DND-41 (cell line): Measurements from ENCODE around the gene OR6X1.

ENCODE experiments used
- EZH2 ChIP-seq: IDR thresholded peaks from 3 replicates; pipeline ENCODE4 v1.6.1; 2012; ENCODE audit warnings: borderline replicate concordance, low read depth, mild to moderate bottlenecking, moderate library complexity, low read length, inconsistent platforms; ENCODE audit not compliant: severe bottlenecking
- TF ChIP-seq, protein P1 (sequence below): IDR thresholded peaks from 2 replicates; pipeline ENCODE4 v1.5.1; 2012; ENCODE audit warnings: borderline replicate concordance, low read length, moderate library complexity, mild to moderate bottlenecking; ENCODE audit not compliant: poor library complexity, severe bottlenecking; ENCODE audit errors: extremely low read depth

DNA sequence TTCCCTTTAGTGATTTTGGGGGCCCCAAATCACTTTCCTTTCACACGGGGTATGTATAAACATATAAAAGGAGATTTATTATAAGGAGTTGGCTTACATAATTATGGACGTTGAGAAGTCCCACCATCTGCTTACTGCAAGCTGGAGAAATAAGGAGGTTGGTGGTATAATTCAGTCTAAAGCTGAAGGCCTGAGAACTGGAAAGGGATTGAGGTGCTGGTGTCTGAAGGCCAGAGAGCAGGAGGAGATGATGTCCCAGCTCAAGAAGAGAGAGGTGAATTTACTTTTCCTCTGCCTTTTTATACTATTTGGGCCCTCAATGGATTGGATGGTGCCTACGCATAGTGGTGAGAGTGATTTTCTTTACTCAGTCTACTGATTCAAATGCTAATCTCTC is 11.6 kb downstream of the OR6X1 start:
- TF ChIP-seq, protein P1, sequence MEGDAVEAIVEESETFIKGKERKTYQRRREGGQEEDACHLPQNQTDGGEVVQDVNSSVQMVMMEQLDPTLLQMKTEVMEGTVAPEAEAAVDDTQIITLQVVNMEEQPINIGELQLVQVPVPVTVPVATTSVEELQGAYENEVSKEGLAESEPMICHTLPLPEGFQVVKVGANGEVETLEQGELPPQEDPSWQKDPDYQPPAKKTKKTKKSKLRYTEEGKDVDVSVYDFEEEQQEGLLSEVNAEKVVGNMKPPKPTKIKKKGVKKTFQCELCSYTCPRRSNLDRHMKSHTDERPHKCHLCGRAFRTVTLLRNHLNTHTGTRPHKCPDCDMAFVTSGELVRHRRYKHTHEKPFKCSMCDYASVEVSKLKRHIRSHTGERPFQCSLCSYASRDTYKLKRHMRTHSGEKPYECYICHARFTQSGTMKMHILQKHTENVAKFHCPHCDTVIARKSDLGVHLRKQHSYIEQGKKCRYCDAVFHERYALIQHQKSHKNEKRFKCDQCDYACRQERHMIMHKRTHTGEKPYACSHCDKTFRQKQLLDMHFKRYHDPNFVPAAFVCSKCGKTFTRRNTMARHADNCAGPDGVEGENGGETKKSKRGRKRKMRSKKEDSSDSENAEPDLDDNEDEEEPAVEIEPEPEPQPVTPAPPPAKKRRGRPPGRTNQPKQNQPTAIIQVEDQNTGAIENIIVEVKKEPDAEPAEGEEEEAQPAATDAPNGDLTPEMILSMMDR, result no peak
- TF ChIP-seq EZH2, result no peak
